GM19025 (cell line): ENCODE results near the gene FPR1.

Experiments used
- ATAC-seq: cut with Tn5 transposase; IDR thresholded peaks from one replicate; pipeline ENCODE4 v1.9.1; 2021; ENCODE audit warnings: mild to moderate bottlenecking, low read depth, moderate library complexity; ENCODE audit not compliant: unreplicated experiment

Gene FPR1, protein sequence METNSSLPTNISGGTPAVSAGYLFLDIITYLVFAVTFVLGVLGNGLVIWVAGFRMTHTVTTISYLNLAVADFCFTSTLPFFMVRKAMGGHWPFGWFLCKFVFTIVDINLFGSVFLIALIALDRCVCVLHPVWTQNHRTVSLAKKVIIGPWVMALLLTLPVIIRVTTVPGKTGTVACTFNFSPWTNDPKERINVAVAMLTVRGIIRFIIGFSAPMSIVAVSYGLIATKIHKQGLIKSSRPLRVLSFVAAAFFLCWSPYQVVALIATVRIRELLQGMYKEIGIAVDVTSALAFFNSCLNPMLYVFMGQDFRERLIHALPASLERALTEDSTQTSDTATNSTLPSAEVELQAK

DNA sequence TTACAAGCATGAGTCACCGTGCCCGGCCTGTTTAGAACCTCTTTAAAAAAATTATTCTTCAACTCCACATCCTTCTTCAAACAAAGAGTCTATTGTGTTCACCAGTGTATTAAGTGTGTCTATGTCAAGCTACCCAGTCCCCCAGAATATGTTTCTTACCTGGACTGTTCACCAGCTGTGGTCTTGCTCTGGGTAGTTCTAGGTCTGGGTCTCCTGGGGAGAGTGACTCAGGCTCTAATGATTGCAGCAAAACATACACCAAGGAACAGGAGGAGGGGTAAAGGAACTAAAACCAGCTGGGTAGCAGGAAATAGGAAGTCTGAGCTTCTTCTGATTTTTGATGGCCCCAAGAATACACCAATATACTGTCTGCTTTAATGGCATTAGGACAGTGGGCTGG lies at the start of gene FPR1:
FPR1 (minus strand) TSS at position 224 of the 400 bp plus-strand sequence. CDS start 4,884 bp downstream, outside the sequence.
- ATAC-seq: no peak

DNA sequence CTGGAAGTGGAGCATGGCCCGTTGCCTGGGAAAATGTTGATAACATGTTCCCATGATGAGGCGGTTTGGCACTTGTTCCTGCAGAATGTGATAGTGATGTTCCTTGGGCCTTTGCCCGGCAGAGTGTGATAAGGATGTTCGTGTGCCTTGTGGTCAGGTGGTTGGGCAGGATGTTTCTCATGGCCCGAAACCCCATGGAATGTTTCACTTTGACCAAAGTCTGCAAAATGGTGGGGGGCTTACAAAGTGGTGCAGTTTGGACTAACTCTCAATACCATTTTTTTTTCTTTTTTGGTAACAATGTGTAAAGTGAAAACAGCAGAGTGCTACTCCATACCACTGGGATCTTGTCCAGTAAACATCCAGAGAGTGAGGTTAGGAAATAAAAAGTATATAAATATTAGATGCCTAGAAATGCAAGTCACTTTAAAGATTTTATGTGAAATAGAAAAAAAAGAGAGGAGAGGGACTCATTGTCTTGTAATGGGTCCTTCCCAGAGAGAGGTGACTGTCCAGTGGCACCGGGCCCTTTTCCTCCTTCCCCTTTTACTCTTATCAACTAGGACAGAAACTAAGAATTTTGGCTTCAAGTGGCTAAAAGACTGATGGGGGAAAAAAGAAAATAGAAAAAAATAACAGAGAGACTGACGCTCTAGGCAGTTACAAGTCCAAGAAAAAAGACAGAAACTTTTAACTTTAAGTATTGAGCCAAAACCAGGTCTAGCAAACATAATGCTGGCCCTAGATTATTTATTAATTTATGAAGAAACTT lies 49.0 kb upstream of the FPR1 start:
- no peak for ATAC-seq

DNA sequence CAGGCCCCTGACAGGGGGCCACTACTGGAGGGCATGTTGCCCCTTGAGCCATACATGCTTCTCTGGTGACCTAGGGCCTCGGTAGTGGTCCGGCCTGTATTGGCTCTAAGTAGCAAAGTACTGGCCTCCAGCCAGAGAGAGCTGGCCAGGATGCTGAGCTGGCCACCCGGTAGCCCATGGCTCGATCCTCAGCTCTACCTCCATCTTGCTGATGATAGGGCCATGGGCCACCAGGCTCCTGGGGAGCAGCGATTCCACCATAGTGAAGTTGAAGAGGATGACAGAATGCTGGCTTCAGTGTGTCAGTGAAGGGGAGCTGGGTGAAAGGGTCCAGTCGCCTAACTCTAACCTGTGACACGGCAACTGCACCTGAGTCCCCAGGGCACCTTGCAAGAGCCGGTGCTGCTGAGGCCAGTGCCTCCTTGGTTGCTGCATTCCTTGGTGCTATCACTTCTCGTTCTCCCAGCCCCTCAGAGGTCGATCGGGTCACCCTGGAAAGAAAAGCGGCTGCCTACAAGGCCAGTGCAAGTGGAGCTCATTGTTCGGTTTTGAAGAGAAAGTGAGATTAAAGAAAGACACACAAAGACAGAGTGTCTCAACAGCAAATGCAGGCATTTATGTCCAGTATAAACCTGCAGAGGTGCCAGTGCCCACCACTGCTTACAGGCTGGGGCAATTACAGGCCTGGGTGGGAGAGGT lies 48.2 kb upstream of the FPR1 start:
- ATAC-seq: no peak

DNA sequence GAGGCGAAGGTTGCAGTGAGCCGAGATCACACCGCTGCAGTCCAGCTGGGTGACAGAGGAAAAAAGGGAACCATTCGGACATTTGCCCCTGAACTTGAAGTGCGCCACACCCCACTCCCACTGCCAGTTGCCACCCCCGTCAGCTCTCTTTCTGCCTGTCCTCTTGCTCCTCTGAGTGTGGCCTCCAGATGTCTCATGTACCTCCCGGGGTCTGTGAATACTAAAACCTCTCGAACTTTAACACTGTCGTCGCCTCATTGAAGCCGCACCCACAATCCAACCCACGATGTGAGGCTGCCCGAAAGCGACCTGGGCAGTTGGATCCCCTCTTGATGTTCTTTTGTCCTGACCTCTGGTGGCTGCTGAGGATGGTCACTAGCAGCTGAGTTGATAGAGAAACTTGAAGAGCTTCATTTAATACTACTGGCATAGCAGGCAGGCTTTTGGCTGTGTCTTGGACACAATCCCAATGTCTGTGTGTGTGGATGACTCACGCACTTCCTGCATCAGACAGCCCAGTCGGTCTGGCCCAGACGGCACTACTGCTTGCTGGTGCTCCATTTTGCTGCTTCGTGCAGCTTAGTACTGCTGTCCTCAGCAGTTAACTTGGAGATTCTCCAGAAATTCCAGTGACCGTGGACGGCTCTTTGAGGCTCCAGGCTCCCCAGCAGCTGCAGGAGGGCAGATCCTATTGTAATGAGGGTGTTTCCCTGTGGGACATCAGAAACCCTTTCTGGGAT lies 47.5 kb upstream of the FPR1 start:
- no peak for ATAC-seq

DNA sequence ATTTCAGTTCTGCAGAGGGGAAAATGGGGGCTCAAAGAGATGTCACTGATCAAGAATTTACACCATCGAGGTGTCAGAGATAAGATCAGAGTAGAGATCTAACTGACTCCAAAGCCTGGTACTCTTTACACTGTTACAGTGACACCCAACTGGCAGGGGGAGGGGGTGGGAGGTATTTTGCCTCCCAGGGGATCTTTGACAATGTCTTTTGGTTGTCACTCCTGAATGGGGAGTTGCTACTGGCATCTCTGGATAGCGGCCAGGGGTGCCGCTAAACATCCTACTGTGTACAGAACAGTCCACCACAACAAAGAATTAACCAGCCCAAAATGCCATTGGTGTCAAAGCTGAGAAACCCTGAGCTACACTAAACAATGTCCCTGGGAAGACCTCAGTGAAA lies 46.4 kb upstream of the FPR1 start:
- no peak for ATAC-seq

DNA sequence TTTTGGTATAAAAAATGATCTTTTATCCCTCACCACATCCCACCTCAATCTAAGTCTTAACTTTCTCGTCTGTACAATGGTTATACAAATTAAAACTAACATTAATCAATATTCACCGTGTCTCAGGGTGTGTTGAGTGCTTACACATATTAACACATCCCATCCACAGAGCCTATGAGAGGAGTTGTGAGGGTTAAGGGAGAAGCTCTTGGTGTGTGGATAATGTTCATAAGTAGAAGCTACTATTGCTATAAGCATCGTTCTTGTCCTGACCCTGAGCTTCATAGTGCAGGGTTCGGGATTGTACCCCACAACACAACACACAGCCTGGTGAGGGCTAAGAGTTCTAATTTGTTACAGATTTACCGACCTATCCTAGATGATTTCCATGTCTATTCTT lies 45.8 kb upstream of the FPR1 start:
- ATAC-seq: no peak

DNA sequence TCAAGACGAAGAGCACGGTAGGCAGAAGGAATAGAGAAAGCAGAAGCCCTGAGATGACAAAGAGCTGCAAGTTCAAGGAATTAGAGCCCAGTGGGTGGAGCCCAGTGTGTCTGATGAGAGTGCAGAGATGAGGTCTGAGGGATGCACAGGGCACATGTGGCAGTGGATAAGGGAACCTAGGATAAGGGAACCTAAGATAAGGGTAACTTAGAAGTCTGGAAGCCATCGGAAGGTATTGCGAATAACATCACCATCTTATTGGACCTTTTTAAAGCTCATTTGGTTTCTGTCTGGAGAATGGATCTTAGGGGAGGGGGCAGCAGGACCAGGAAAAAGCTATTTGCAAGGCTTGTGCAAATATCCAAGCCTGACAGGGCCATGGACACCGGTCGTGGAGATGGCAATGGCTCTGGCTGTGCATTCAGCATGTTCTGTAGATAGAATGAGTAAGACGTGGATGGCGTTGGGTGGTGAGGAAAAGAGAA lies 44.6 kb upstream of the FPR1 start:
- ATAC-seq: no peak

DNA sequence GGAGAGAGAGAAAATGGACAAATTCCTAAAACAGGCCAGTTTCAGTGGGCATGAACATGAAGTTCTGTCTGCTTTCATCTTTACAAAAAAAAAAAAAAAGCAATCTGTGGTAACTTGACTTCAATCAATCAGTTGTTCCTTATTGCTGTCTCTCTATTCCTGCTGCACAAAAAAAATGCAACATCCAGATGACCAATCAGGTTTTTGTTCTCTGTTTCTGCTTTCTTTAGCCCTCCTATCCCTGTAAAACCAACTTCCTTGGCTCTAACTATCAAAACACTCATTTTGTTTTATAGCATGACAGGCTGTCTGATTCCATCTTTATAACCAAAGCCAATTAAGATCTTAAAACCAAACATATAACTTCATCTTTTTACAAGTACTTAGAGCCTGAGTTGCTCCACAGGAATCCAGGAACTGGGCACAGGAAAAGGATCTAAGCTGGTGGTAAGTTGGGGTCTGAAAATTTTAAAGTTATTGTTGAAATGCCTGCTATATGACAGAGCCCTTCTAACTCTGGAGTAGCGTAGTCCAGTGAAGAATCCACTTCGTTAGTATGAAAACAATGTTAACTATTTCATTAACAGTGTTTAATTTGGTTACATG lies 43.3 kb upstream of the FPR1 start, which contains the start of gene FPR3:
FPR3 (plus strand) TSS at position 273 of the 606 bp plus-strand sequence. CDS start 28,592 bp downstream, outside the sequence.
- ATAC-seq: no peak

DNA sequence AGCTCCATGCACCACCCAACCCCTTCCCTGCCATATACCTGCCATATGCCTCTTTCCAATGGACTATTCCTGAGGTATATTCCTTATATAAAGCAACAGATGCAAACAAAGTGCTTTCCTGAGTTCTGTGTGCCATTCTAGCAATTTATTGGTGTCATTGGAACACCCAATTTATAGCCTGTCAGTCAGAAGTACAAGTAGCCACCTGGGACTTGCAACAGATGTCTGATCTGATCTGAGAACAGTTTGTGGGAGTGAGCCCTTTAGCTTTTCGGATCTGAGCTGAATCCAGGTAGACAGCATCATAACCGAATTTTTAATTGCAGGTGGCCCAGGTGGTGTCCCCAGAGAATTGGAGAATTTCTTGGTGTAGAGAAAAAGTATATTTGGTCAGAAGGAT lies 42.3 kb upstream of the FPR1 start:
- ATAC-seq: no peak

DNA sequence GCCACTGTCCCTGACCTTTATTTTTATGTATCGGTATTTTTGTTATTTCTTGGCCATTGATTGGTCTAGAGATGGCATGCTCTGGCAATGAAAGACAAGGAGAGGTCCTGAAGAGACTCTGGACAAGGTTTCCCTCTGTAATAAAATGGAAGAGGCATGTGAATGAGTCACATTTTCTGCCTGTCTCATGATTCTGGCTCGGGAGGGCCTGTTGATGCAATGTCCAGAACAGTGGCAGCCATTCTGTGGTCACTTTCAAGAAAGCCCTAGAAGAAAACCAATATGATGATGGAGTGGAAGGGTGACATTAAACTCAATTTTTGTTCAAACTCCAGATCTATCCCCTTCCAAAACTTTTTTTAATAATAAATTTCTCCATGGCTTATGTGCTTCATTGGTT lies 41.3 kb upstream of the FPR1 start:
- ATAC-seq: no peak

DNA sequence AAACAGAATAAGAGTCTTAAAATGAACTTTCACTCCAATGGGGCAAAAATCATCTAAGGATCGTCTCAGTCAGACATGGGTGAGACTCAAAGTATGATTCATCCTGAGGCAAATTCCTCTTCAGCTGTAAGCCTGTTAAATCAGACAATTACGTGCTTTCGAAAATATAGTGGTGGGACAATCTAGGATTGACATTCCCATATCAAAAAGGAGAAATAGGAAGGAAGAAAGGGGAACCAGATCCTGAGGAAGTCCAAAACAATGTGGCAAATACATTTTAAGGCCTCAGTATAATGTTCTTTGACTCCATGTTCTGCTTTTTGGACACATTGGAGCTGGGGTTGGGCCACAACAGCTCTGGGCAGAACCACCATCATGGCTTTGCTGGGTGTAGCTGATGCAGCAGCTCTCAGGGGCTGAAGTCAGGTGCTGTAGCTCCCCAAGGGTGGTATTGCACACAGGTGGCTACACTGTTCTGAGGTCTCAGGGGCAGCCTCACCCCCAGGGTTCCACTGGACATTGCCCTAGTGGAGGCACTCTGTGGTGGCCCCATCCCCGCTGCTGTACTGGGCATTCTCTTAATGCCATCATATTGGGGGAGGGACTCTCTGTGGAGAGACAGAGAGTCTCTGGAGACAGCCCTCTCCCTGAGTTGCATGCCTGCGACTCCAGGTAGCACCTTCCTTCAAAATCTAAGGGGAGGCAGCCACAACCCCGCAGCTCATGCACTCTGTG lies 37.5 kb upstream of the FPR1 start:
- ATAC-seq: no peak

DNA sequence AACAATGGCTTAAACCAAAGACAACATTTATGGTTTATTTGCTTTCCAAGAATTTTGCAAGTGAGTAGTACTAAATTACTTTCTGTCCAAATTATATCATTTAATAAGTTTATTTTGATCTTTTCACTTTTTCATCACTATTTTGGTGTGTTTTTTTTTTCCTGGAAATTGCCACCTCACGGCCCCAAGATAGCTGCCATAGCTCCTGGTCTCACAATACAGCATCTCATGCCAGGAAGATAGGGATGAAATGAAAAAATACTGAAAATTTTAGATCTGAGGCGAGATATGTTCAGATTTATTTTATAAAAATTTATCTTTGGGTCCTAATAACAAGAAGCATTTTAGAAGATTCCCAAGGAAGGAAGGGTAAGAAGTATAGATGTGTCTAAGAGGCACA lies 36.4 kb upstream of the FPR1 start:
- no peak for ATAC-seq

DNA sequence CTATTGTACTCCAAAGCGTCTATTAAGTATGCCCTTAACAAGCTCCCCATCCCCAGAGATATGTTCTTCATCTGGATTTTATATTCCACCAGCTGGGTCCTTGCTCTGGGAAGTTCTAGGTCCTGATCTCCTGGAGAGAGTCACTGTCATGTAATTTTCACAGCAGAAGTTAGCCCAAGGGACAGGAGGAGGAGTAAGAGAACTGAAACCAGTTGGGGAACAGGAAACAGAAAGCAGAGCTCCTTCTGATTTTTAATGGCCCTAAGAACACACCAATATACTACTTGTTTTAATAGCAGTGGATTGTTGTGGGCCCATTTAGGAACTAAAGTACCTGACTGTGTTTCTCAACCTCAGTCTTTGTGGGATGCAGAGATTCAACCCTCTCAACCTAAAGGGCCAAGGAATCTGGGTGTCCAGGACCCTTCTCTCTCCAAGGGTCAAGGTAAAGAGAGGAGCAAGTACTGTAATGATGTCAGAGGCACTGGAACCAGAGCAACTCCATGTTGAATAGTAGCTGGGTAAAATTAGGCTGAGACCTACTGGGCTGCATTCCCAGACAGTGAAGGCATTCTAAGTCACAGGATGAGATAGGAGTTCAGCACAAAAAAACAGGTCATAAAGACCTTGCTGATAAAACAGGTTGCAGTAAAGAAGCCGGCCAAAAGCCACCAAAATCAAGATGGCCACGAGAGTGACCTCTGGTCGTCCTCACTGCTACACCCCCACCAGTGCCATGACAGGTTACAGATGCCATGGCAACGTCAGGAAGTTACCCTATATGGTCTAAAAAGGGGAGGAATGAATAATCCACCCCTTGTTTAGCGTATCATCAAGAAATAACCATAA lies 35.2 kb upstream of the FPR1 start:
- no peak for ATAC-seq

DNA sequence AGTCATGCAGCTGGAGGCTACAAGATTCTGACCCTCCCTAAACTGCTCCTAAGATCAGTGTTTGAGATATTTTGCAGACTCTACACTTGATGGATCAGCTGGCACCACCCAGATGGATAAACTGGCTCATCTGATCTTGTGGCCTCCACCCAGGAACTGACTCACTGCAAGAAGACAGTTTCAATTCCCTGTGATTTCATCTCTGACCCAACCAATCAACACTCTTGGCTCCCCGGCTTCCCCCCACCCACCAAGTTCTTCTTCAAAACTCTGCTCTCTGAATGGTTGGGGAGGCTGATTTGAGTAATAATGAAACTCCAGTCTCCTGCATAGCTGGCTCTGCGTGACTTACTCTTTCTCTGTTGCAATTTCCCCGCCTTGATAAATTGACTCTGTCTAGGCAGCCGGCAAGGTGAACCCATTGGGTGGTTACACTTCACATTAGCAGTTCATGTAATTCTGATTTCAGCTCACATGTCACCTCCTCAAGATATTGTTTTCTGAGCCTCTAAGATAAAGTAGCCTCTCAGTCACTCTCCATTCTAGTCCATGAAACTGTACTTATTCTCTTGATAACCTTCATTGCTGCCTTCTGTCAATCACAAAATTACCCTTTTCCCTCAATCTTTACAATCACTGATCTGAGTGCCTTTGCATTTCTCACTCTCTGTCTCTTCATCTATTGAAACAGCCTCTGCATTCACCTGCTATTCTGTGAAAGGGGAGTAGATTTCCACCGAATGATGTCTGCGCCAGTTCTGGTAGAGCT lies 33.4 kb upstream of the FPR1 start:
- no peak for ATAC-seq

DNA sequence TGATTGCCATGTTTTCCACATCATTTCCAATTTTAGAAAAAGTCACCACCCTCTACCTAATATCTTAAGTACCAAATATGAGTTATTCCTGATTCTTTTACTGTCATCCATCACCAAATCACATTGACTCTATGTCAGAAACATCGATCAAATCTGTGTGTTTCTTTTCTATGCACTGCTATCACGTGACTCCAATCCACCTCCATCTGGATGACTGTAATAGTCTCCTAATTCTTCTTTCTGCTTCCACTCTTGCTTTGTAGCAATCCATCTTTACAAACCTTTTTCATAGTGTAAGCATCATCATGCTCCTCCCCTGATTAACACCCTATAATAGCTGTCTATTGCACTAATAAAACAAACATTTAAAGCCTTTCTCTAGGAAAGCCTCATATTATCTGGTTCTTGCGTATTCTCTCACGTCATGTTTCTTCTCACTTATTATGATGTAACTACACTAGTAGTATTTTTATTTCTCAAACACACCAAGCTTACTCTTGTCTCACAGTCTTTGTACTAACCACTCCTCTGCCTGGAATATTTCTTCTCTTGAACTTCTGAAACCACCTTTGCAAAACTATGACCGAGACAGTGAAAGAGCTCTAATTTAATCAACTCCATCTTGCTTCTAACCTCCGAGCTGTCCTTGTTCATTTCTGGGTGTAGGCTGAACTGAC lies 32.6 kb upstream of the FPR1 start:
- no peak for ATAC-seq

DNA sequence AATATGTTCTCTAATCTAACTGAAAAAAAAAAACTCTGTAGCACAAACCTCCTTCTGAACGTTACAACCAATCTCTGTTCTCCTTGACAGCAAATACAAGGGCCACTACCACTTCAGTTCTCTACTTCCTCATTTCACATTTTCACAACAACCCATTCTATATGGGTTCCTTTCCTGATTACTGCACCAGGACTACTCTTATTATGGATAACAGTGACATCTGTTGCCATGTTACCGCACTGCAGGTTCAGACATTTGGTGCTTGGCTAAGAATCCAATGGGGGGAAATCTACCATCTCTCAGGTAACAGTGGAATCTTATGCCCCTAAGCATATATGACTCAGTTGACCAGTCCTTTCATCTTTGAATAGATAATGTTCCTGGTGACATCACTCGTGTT lies 31.7 kb upstream of the FPR1 start:
- ATAC-seq: no peak

DNA sequence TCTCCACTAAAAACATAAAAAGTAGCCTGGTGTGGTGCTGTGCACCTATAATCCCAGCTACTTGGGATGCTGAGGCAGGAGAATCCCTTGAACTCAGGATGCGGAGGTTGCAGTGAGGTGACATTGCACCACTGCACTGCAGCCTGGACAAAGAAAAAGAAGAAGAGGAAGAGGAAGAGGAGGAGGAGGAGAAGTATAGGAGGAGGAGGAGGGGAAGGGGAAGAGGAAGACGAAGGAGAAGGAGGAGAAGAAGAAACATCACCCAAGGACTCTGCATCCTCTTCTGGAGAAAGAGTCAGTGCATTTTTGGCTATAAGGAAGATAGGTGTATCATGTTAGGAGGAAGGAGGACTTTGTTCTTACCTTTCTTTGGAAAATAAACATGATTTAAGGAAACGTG lies 30.3 kb upstream of the FPR1 start:
- no peak for ATAC-seq
